HepG2 (cell line): ENCODE measurements around the gene SULT1E1. TPM values are rescaled to one million over a fixed set of nuclear protein-coding genes. Genes with fewer than 3 reads are reported as not detected.

ENCODE experiments used
- ATAC-seq: fragments of 200-7000 bp; cut with Tn5 transposase; 3 replicates; pipeline ENCODE4 v1.9.1; 2020; ENCODE audit warnings: mild to moderate bottlenecking, moderate library complexity
- BruUV-seq: library from RNA; stranded (reverse); fragments of 400-500 nt; replicated peaks from 2 replicates; lab custom pipeline; 2021; lab: Mats Ljungman, UMichigan
- CTCF ChIA-PET: fragments of 300-600 bp; formaldehyde crosslinking; extraction: SDS; loops from one replicate; lab custom pipeline; 2021; ENCODE audit warnings: low total read pairs, inconsistent platforms, low intra/inter-chr PET ratio; lab: Yijun Ruan, JAX
- POLR2A ChIA-PET: fragments of 350-600 bp; sonication (Branson Sonifier 250); formaldehyde crosslinking; loops from one replicate; lab custom pipeline; 2020; ENCODE audit warnings: antibody characterized with exemption, inconsistent platforms; lab: Yijun Ruan, JAX
- DNase-seq: peaks from one replicate; pipeline ENCODE4 v3.0.0-alpha.2; 2015; ENCODE audit warnings: low spot score
- FAIRE-seq: peaks from 3 replicates; lab custom pipeline; 2011; peaks lifted over from hg19 to GRCh38; lab: Jason Lieb, UNC
- H2AFZ ChIP-seq: one replicate; pipeline ENCODE4 v1.6.1; 2011; ENCODE audit warnings: low read length, inconsistent platforms
- H3K27ac ChIP-seq: fragments of 300-600 bp; 3 replicates; pipeline ENCODE4 v1.8.0; 2011; ENCODE audit warnings: mixed run types, mild to moderate bottlenecking, mixed read lengths, low read length, inconsistent platforms; ENCODE audit not compliant: insufficient read depth; ENCODE audit errors: extremely low read length
- H3K27me3 ChIP-seq, 2 experiments: fragments of 200-600 bp in 1 of 2; 2 replicates in 1 of 2; 3 replicates in 1 of 2; pipeline versions ENCODE4 v1.6.0 to v1.8.0; 2011; ENCODE audit warnings: low read length in 2 of 2, mild to moderate bottlenecking in 2 of 2, moderate library complexity in 2 of 2, inconsistent platforms in 1 of 2; ENCODE audit not compliant: insufficient read depth in 2 of 2, control insufficient read depth in 1 of 2
- H3K36me3 ChIP-seq, 2 experiments: fragments of 200-600 bp in 1 of 2; replicated peaks in 1 of 2; 2 replicates in 1 of 2; 3 replicates in 1 of 2; pipeline versions ENCODE4 v1.5.1 to v1.8.0; 2011; ENCODE audit warnings: low read length in 2 of 2, inconsistent platforms in 1 of 2; ENCODE audit not compliant: insufficient read depth in 2 of 2, control insufficient read depth in 1 of 2
- H3K4me1 ChIP-seq: 2 replicates; pipeline ENCODE4 v1.5.1; 2012; ENCODE audit warnings: low read length, inconsistent platforms; ENCODE audit not compliant: insufficient read depth
- H3K4me2 ChIP-seq: 2 replicates; pipeline ENCODE4 v1.6.0; 2011; ENCODE audit warnings: low read depth, low read length, inconsistent platforms
- H3K4me3 ChIP-seq, 3 experiments: fragments of 200-600 bp in 1 of 3; sonication (generic), shearing (Covaris generic) in 1 of 3; replicated peaks in 1 of 3; 2 replicates each; pipeline ENCODE4 v1.5.1; 2011 to 2016; ENCODE audit warnings: low read length in 3 of 3, inconsistent platforms in 2 of 3, low read depth in 2 of 3, mild to moderate bottlenecking in 2 of 3, control low read depth in 1 of 3, mixed read lengths in 1 of 3; ENCODE audit not compliant: insufficient read depth in 1 of 3
- H3K79me2 ChIP-seq: one replicate; pipeline ENCODE4 v1.6.1; 2011; ENCODE audit warnings: low read length, inconsistent platforms; ENCODE audit not compliant: insufficient read depth
- H3K9ac ChIP-seq: 2 replicates; pipeline ENCODE4 v1.6.0; 2011; ENCODE audit warnings: mild to moderate bottlenecking, low read depth, low read length, inconsistent platforms; ENCODE audit not compliant: insufficient read depth
- H3K9me3 ChIP-seq: 2 replicates; pipeline ENCODE4 v1.5.1; 2012; ENCODE audit warnings: mild to moderate bottlenecking, low read length
- H4K20me1 ChIP-seq: 2 replicates; pipeline ENCODE4 v1.6.0; 2011; ENCODE audit warnings: inconsistent platforms, mild to moderate bottlenecking, low read length, moderate library complexity; ENCODE audit not compliant: insufficient read depth
- AHR ChIP-seq: IDR thresholded peaks from 2 replicates; pipeline ENCODE4 v1.6.1; 2018; ENCODE audit warnings: missing genetic modification reagents, missing compliant biosample characterization
- ARID2 ChIP-seq: sonication (generic); formaldehyde crosslinking; IDR thresholded peaks from 2 replicates; pipeline ENCODE4 v1.8.1; 2022; ENCODE audit warnings: mild to moderate bottlenecking, missing genetic modification reagents, borderline replicate concordance
- DDIT3 ChIP-seq: sonication (generic); formaldehyde crosslinking; IDR thresholded peaks from 2 replicates; pipeline ENCODE4 v1.4.0; 2020; ENCODE audit warnings: mild to moderate bottlenecking, missing genetic modification reagents
- DZIP1 ChIP-seq: sonication (generic); formaldehyde crosslinking; IDR thresholded peaks from 2 replicates; pipeline ENCODE4 v1.5.0; 2020; ENCODE audit warnings: mild to moderate bottlenecking, missing genetic modification reagents
- HNRNPH1 ChIP-seq: fragments of 200-400 bp; formaldehyde crosslinking; optimal IDR thresholded peaks from 2 replicates; pipeline ENCODE3; 2017; ENCODE audit warnings: mild to moderate bottlenecking, low read depth, low read length
- IKZF1 ChIP-seq: fragments of 450-650 bp; IDR thresholded peaks from 2 replicates; pipeline ENCODE4 v1.7.1; 2016
- KLF9 ChIP-seq: IDR thresholded peaks from 2 replicates; pipeline ENCODE4 v1.6.1; 2016; ENCODE audit warnings: low read depth
- NFIC ChIP-seq: IDR thresholded peaks from 2 replicates; pipeline ENCODE4 v1.6.1; 2012; ENCODE audit warnings: mild to moderate bottlenecking, low read length, inconsistent platforms
- PCBP2 ChIP-seq: fragments of 200-400 bp; formaldehyde crosslinking; optimal IDR thresholded peaks from 2 replicates; pipeline ENCODE3; 2018; ENCODE audit warnings: low read length, low read depth; ENCODE audit not compliant: poor library complexity, severe bottlenecking
- POLR2A ChIP-seq, 2 experiments: IDR thresholded peaks; 2 replicates each; pipeline ENCODE4 v1.6.1; 2011; ENCODE audit warnings: low read depth in 2 of 2, low read length in 2 of 2, mild to moderate bottlenecking in 1 of 2, moderate library complexity in 1 of 2; ENCODE audit not compliant: insufficient read depth in 1 of 2
- SIX4 ChIP-seq: sonication (generic); formaldehyde crosslinking; IDR thresholded peaks from 2 replicates; pipeline ENCODE4 v1.4.0; 2020; ENCODE audit warnings: missing genetic modification reagents
- SMAD3 ChIP-seq: sonication (generic); formaldehyde crosslinking; IDR thresholded peaks from 2 replicates; pipeline ENCODE4 v1.4.0; 2020; ENCODE audit warnings: missing genetic modification reagents
- SP4 ChIP-seq: sonication (generic); formaldehyde crosslinking; IDR thresholded peaks from 2 replicates; pipeline ENCODE4 v1.8.1; 2023; ENCODE audit warnings: mild to moderate bottlenecking, missing genetic modification reagents
- SSRP1 ChIP-seq: IDR thresholded peaks from 2 replicates; pipeline ENCODE4 v1.6.1; 2016; ENCODE audit warnings: control low read depth
- ZFY ChIP-seq: sonication (generic); formaldehyde crosslinking; IDR thresholded peaks from 2 replicates; pipeline ENCODE4 v1.4.0; 2020; ENCODE audit warnings: missing genetic modification reagents
- ZKSCAN5 ChIP-seq: sonication (generic); formaldehyde crosslinking; IDR thresholded peaks from 2 replicates; pipeline ENCODE4 v1.5.1; 2020; ENCODE audit warnings: mild to moderate bottlenecking, missing genetic modification reagents
- ZNF10 ChIP-seq: sonication (generic); formaldehyde crosslinking; IDR thresholded peaks from 2 replicates; pipeline ENCODE4 v1.4.0; 2020; ENCODE audit warnings: mild to moderate bottlenecking, low read depth, missing genetic modification reagents, borderline replicate concordance
- ZNF101 ChIP-seq: sonication (generic); formaldehyde crosslinking; IDR thresholded peaks from 2 replicates; pipeline ENCODE4 v1.4.0; 2020; ENCODE audit warnings: mild to moderate bottlenecking, low read depth, missing genetic modification reagents, borderline replicate concordance
- ZNF235 ChIP-seq: sonication (generic); formaldehyde crosslinking; IDR thresholded peaks from 2 replicates; pipeline ENCODE4 v1.8.1; 2023; ENCODE audit warnings: mild to moderate bottlenecking, missing genetic modification reagents, borderline replicate concordance
- ZNF343 ChIP-seq: sonication (generic); formaldehyde crosslinking; IDR thresholded peaks from 2 replicates; pipeline ENCODE4 v1.4.0; 2020; ENCODE audit warnings: mild to moderate bottlenecking, missing genetic modification reagents
- ZNF563 ChIP-seq: sonication (generic); formaldehyde crosslinking; IDR thresholded peaks from 2 replicates; pipeline ENCODE4 v1.8.0; 2022; ENCODE audit warnings: mild to moderate bottlenecking, moderate library complexity, missing genetic modification reagents
- ZNF629 ChIP-seq: sonication (generic); formaldehyde crosslinking; conservative IDR thresholded peaks from 2 replicates; pipeline ENCODE4 v1.5.0; 2020; ENCODE audit warnings: missing genetic modification reagents
- WGBS: methylation state at CpG from one replicate; pipeline ENCODE4 v1.1.6; 2017; ENCODE audit warnings: low lambda C conversion rate; 5-methylcytosine and 5-hydroxymethylcytosine counted together
- in situ Hi-C: cut with HindIII; loops from 2 replicates; pipeline ENCODE4 v1.10.0; 2017; ENCODE audit warnings: low pct_unique_long_range_greater_than_20kb; ENCODE audit not compliant: extremely low pct_ligation_motif_present
- intact Hi-C: fragments of 100-400 bp; cut with micrococcal nuclease; formaldehyde crosslinking; loops from one replicate; pipeline ENCODE4 v1.10.0; 2022; ENCODE audit not compliant: unreplicated experiment
- polyA plus RNA-seq, 8 experiments: library from polyadenylated mRNA; depleted of rRNA in 3 of 8; stranded (reverse) in 7 of 8; unstranded in 1 of 8; fragments of >200 nt; fragmentation: Illumina TruSeq in 4 of 8; extraction: Trizol in 4 of 8; gene quantifications; 2 replicates each; pipeline versions ENCODE4 v1.2.1 to v1.2.3, GENCODE V29; 2011 to 2016; ENCODE audit warnings: low read depth in 4 of 8, missing spikeins in 1 of 8, mixed read lengths in 1 of 8; ENCODE audit not compliant: insufficient read depth in 1 of 8
- total RNA-seq, 5 experiments: library from RNA; depleted of rRNA; stranded (reverse); fragments of >200 nt; fragmentation: Illumina TruSeq; extraction: Trizol; gene quantifications; 2 replicates each; pipeline ENCODE4 v1.2.3, GENCODE V29; 2016; ENCODE audit warnings: low read depth in 1 of 5

The SULT1E1 gene
- total and polyA plus RNA-seq, 2 of the 13 experiments (the other 11 are each of a cell fraction or from before 2014, with no cell fraction given) = 1.7 to 3.9 TPM

GRCh38 chr4:69830192-69830559 lies 29.8 kb downstream of the SULT1E1 start (continued):
- TF ChIP-seq ZNF10 (CRISPR knock-in tag) = no peak
- TF ChIP-seq HNRNPH1 = no peak
- TF ChIP-seq IKZF1 = no peak
- no peak for TF ChIP-seq ARID2 (CRISPR knock-in tag)
- no peak for TF ChIP-seq DZIP1
- no peak for TF ChIP-seq ZKSCAN5 (CRISPR knock-in tag)
- TF ChIP-seq POLR2A (IDR thresholded peaks at IDR 0.05; ENCODE audit: insufficient read depth in 1 of 2, low read depth in 2 of 2, low read length in 2 of 2) = 0 out of 4 replicates have a peak, but pooled peaks of 1 of the 2 experiments have one; percentile 5

DNA sequence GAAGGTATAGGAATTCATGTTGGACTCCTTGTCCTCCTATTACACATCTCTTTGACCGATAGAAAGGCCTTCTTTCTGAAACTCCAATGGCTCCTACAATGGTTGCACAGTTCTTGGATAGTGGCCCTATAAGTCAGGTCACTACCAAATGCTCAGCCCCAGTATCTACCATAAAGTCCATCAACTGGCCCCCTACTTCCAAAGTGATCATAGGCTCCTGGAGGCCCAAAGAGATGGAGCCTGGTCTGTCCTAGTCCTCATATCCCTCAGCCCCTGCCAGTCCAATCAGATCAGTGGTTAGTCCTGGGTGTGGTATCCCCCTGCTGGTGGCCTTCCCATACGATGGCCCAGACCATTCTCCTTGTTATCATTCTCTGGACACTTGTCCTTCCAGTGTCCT lies 30.3 kb downstream of the SULT1E1 start:
- Histone ChIP-seq H2AFZ (no peak overlapping the region), H3K36me3 (no peaks in the 10 kb centered on the region), H3K27me3 (no peaks in the 10 kb centered on the region), H3K79me2 (peaks cover 3% of the 10 kb centered on the region), H3K9me3 (peaks cover 5% of the 10 kb centered on the region; the same call in 1 of the 2 replicates), H3K4me3 (no peak overlapping the region), H3K4me2 (no peak overlapping the region), H3K9ac (no peak overlapping the region), H3K4me1 (peaks cover 85% of the 10 kb centered on the region), H4K20me1 (no peaks in the 10 kb centered on the region), H3K27ac (peak overlapping the region; percentile 93)
- ChIA-PET CTCF (interaction anchor here (1.9 kb wide), 1 partner anchor 140 kb away, joined by 6 read pairs; no protein-coding TSS in a partner anchor), POLR2A (interaction anchor here (4.0 kb wide), 1 partner anchor 48 kb away, joined by 24 read pairs; no protein-coding TSS in a partner anchor)
- no peak for FAIRE-seq
- BruUV-seq = no TSS peak
- 94% methylated on average over 2 of the region's 2 CpGs for WGBS
- no peak for DNase-seq
- intact Hi-C loops = no loop called here
- in situ Hi-C loops = loop anchor here (5.0 kb wide), 1 partner anchor 353 kb away; no protein-coding TSS in a partner anchor
- no peak for ATAC-seq
- no peak for TF ChIP-seq ZNF235 (CRISPR knock-in tag)
- no peak for TF ChIP-seq SIX4 (CRISPR knock-in tag)
- no peak for TF ChIP-seq SMAD3
- no peak for TF ChIP-seq ZNF629
- peak; percentile 91; the same call in 1 of the 2 replicates for TF ChIP-seq ZNF101 (CRISPR knock-in tag)
- no peak for TF ChIP-seq AHR (CRISPR knock-in tag)
- TF ChIP-seq PCBP2 = no peak
- no peak for TF ChIP-seq DDIT3
- 0 out of 2 replicates have a peak, but pooled peaks have one; percentile 16 for TF ChIP-seq SP4 (CRISPR knock-in tag)
- TF ChIP-seq ZFY (CRISPR knock-in tag) = 0 out of 2 replicates have a peak, but pooled peaks have one; percentile 19
- TF ChIP-seq ZNF563 (CRISPR knock-in tag) = no peak
- TF ChIP-seq ZNF343 (CRISPR knock-in tag) = 0 out of 2 replicates have a peak, but pooled peaks have one; percentile 25
- TF ChIP-seq SSRP1 (CRISPR knock-in tag) = no peak
- no peak for TF ChIP-seq KLF9 (CRISPR knock-in tag)
- TF ChIP-seq NFIC = no peak
